K562 (cell line): ENCODE measurements around the gene HIVEP2. TPM values are rescaled to one million over a fixed set of nuclear protein-coding genes. Genes with fewer than 3 reads are reported as not detected.

Source experiments
- ATAC-seq: fragments of 200-7000 bp; cut with Tn5 transposase; 3 replicates; pipeline ENCODE4 v1.9.1; 2020; ENCODE audit warnings: moderate library complexity
- BruUV-seq: library from RNA; stranded (reverse); fragments of 400-500 nt; replicated peaks from 2 replicates; lab custom pipeline; 2021; lab: Mats Ljungman, UMichigan
- CTCF ChIA-PET: fragments of 300-600 bp; formaldehyde crosslinking; extraction: SDS; loops from one replicate; lab custom pipeline; 2021; ENCODE audit warnings: low intra/inter-chr PET ratio; lab: Yijun Ruan, JAX
- POLR2A ChIA-PET: fragments of 300-600, 350-650 bp; sonication (Branson Sonifier 250); formaldehyde crosslinking; extraction: SDS; loops from one replicate; lab custom pipeline; 2021; ENCODE audit warnings: antibody characterized with exemption, inconsistent platforms; lab: Yijun Ruan, JAX
- DNase-seq, 4 experiments: peaks; one replicate each; pipeline versions ENCODE4 v3.0.0 to v3.0.0-alpha.2; 2011 to 2018; ENCODE audit warnings: low spot score in 3 of 4, mixed read lengths in 3 of 4; ENCODE audit errors: extremely low read depth in 1 of 4
- FAIRE-seq: peaks from 2 replicates; lab custom pipeline; 2011; peaks lifted over from hg19 to GRCh38; lab: Jason Lieb, UNC
- H2AFZ ChIP-seq: 2 replicates; pipeline ENCODE4 v1.6.0; 2011; ENCODE audit warnings: low read depth, low read length, control low read depth, inconsistent platforms
- H3K27ac ChIP-seq: fragments of 200-600 bp; 3 replicates; pipeline ENCODE4 v1.8.0; 2011; ENCODE audit warnings: low read depth, mild to moderate bottlenecking, control low read depth, inconsistent platforms, low read length, moderate library complexity, mixed read lengths; ENCODE audit errors: extremely low read depth
- H3K27me3 ChIP-seq, 2 experiments: fragments of 300-600 bp in 1 of 2; 2 replicates in 1 of 2; 3 replicates in 1 of 2; pipeline versions ENCODE4 v1.6.0 to v1.8.0; 2011; ENCODE audit warnings: inconsistent platforms in 2 of 2, low read length in 2 of 2, mild to moderate bottlenecking in 1 of 2, mixed read lengths in 1 of 2, moderate library complexity in 1 of 2; ENCODE audit not compliant: control insufficient read depth in 2 of 2, insufficient read depth in 2 of 2
- H3K36me3 ChIP-seq: fragments of 300-600 bp; 3 replicates; pipeline ENCODE4 v1.8.0; 2011; ENCODE audit warnings: mild to moderate bottlenecking, low read length, inconsistent platforms; ENCODE audit not compliant: control insufficient read depth, insufficient read depth
- H3K4me1 ChIP-seq, 2 experiments: fragments of 200-600 bp in 1 of 2; replicated peaks in 1 of 2; 2 replicates in 1 of 2; 3 replicates in 1 of 2; pipeline versions ENCODE4 v1.5.1 to v1.8.0; 2011; ENCODE audit warnings: inconsistent platforms in 2 of 2, low read length in 2 of 2, mild to moderate bottlenecking in 1 of 2, mixed read lengths in 1 of 2, moderate library complexity in 1 of 2; ENCODE audit not compliant: control insufficient read depth in 2 of 2, insufficient read depth in 2 of 2
- H3K4me2 ChIP-seq: 2 replicates; pipeline ENCODE4 v1.6.1; 2011; ENCODE audit warnings: low read length, control low read depth, inconsistent platforms, mixed read lengths; ENCODE audit not compliant: insufficient read depth
- H3K4me3 ChIP-seq: fragments of 200-600 bp; sonication (generic), shearing (Covaris generic); 2 replicates; pipeline ENCODE4 v1.5.1; 2016; ENCODE audit warnings: control low read depth, inconsistent platforms
- H3K79me2 ChIP-seq: fragments of 200-600 bp; 3 replicates; pipeline ENCODE4 v1.8.0; 2011; ENCODE audit warnings: low read length, inconsistent platforms; ENCODE audit not compliant: control insufficient read depth, insufficient read depth
- H3K9ac ChIP-seq, 2 experiments: 2 replicates each; pipeline versions ENCODE4 v1.6.0 to v1.6.1; 2011; ENCODE audit warnings: low read depth in 2 of 2, low read length in 2 of 2, control low read depth in 1 of 2, inconsistent platforms in 1 of 2, mild to moderate bottlenecking in 1 of 2, mixed read lengths in 1 of 2; ENCODE audit not compliant: insufficient read depth in 1 of 2
- H3K9me1 ChIP-seq: one replicate; pipeline ENCODE4 v1.6.0; 2011; ENCODE audit warnings: inconsistent platforms, mild to moderate bottlenecking, low read length, moderate library complexity; ENCODE audit not compliant: control insufficient read depth, insufficient read depth
- H3K9me3 ChIP-seq: replicated peaks from 2 replicates; pipeline ENCODE4 v1.5.1; 2011; ENCODE audit warnings: low read depth, low read length, inconsistent platforms; ENCODE audit not compliant: control insufficient read depth, insufficient read depth
- H4K20me1 ChIP-seq: replicated peaks from 2 replicates; pipeline ENCODE4 v1.6.1; 2011; ENCODE audit warnings: low read length, inconsistent platforms, mixed read lengths; ENCODE audit not compliant: control insufficient read depth, insufficient read depth
- CBX8 ChIP-seq: fragments of 200-600 bp; sonication (generic); IDR thresholded peaks from 2 replicates; pipeline ENCODE4 v1.6.1; 2012; ENCODE audit warnings: borderline replicate concordance, mixed run types, low read depth, mild to moderate bottlenecking, moderate library complexity, mixed read lengths, low read length, control low read depth, inconsistent platforms; ENCODE audit not compliant: poor library complexity, severe bottlenecking; ENCODE audit errors: extremely low read depth
- ETS1 ChIP-seq: conservative IDR thresholded peaks from 2 replicates; pipeline ENCODE4 v1.6.1; 2011; ENCODE audit warnings: low read depth, mild to moderate bottlenecking, low read length; ENCODE audit not compliant: control insufficient read depth
- ETV6 ChIP-seq, 3 experiments: fragments of 150-350 bp in 1 of 3; sonication (generic) in 1 of 3; formaldehyde crosslinking in 1 of 3; IDR thresholded peaks; 2 replicates each; pipeline versions ENCODE4 v1.6.1 to v1.8.0; 2014 to 2022; ENCODE audit warnings: borderline replicate concordance in 2 of 3, low read depth in 2 of 3, antibody characterized with exemption in 1 of 3, low read length in 1 of 3, mild to moderate bottlenecking in 1 of 3, missing genetic modification reagents in 1 of 3
- FOXM1 ChIP-seq, 2 experiments: fragments of 450-650 bp in 1 of 2; sonication (generic) in 1 of 2; formaldehyde crosslinking in 1 of 2; IDR thresholded peaks; 2 replicates each; pipeline versions ENCODE4 v1.6.1 to v1.9.0; 2017 to 2022; ENCODE audit warnings: low read depth in 2 of 2, mild to moderate bottlenecking in 2 of 2, missing genetic modification reagents in 1 of 2, moderate library complexity in 1 of 2
- ZNF165 ChIP-seq: fragments of 250-450 bp; sonication (Bioruptor Pico); IDR thresholded peaks from 2 replicates; pipeline ENCODE4 v1.4.0; 2020; ENCODE audit warnings: borderline replicate concordance
- ZNF57 ChIP-seq: fragments of 450-650 bp; formaldehyde crosslinking; IDR thresholded peaks from 2 replicates; pipeline ENCODE4 v1.4.0; 2020; ENCODE audit warnings: mild to moderate bottlenecking, moderate library complexity
- ZNF655 ChIP-seq: fragments of 250-450 bp; sonication (Bioruptor Pico); IDR thresholded peaks from 2 replicates; pipeline ENCODE4 v1.5.0; 2021
- WGBS: fragments of 100-300 bp; shearing (Covaris generic); methylation state at CpG from one replicate; pipeline ENCODE4 v1.1.6; 2016; ENCODE audit warnings: low coverage, mixed read lengths; ENCODE audit not compliant: insufficient coverage; ENCODE audit errors: missing lambda C conversion rate; 5-methylcytosine and 5-hydroxymethylcytosine counted together
- in situ Hi-C: fragments of 300-500 bp; cut with MboI; formaldehyde crosslinking; loops from 4 replicates; pipeline ENCODE4 v1.15.0; 2018; ENCODE audit warnings: inconsistent platforms, mixed read lengths
- intact Hi-C: fragments of 100-400 bp; cut with micrococcal nuclease; formaldehyde crosslinking; loops from 2 replicates; pipeline ENCODE4 v1.14.2; 2022
- polyA plus RNA-seq, 8 experiments: library from polyadenylated mRNA; depleted of rRNA in 4 of 8; stranded (reverse) in 5 of 8; unstranded in 3 of 8; fragments of >200 nt; fragmentation: Nextera tagmentation in 2 of 8; fragmentation: Illumina TruSeq in 1 of 8; extraction: Ambion mirVana in 2 of 8; extraction: Trizol in 1 of 8; gene quantifications; 2 replicates each; pipeline versions ENCODE4 v1.2.1 to v1.2.3, GENCODE V29; 2011 to 2014; ENCODE audit warnings: inconsistent platforms in 1 of 8, missing spikeins in 1 of 8
- total RNA-seq, 7 experiments: library from RNA; depleted of rRNA in 6 of 7; stranded (reverse); fragments of >200 nt in 6 of 7; fragmentation: Illumina TruSeq in 2 of 7; extraction: Trizol in 2 of 7; gene quantifications; 2 replicates each; pipeline versions ENCODE4 v1.2.1 to v1.2.3, GENCODE V29; 2011 to 2021; ENCODE audit warnings: low replicate concordance in 1 of 7
- TF ChIP-seq, protein P1 (sequence below): IDR thresholded peaks from 2 replicates; pipeline ENCODE4 v1.6.1; 2011; ENCODE audit warnings: borderline replicate concordance, low read depth, mild to moderate bottlenecking, moderate library complexity, low read length; ENCODE audit not compliant: insufficient read depth, poor library complexity, severe bottlenecking

HIVEP2 gene
- total and polyA plus RNA-seq, 9 of the 15 experiments (the other 6 are each of a cell fraction or from before 2014, with no cell fraction given), result under 0.01 to 1.2 (median 0.31) TPM

- CTCF ChIA-PET, result no interaction called here
- Histone ChIP-seq H4K20me1 (no peaks in the 10 kb centered on the region), H3K9me1 (no peaks in the 10 kb centered on the region), H3K79me2 (no peaks in the 10 kb centered on the region)
- intact Hi-C loops, result loop anchor here (10.0 kb wide), 1 partner anchor 202 kb away; no protein-coding TSS in a partner anchor
- ATAC-seq, result no peak
- TF ChIP-seq ZNF655 (CRISPR knock-in tag), result no peak
- TF ChIP-seq ZNF165, result no peak
- TF ChIP-seq, protein P1, sequence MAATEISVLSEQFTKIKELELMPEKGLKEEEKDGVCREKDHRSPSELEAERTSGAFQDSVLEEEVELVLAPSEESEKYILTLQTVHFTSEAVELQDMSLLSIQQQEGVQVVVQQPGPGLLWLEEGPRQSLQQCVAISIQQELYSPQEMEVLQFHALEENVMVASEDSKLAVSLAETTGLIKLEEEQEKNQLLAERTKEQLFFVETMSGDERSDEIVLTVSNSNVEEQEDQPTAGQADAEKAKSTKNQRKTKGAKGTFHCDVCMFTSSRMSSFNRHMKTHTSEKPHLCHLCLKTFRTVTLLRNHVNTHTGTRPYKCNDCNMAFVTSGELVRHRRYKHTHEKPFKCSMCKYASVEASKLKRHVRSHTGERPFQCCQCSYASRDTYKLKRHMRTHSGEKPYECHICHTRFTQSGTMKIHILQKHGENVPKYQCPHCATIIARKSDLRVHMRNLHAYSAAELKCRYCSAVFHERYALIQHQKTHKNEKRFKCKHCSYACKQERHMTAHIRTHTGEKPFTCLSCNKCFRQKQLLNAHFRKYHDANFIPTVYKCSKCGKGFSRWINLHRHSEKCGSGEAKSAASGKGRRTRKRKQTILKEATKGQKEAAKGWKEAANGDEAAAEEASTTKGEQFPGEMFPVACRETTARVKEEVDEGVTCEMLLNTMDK, result no peak
- no peak for TF ChIP-seq CBX8
- no peak for TF ChIP-seq ETV6 (IDR thresholded peaks at IDR 0.05; ENCODE audit: borderline replicate concordance in 1 of 2, low read depth in 2 of 2, low read length in 1 of 2)
- TF ChIP-seq ETV6 (CRISPR knock-in tag; IDR thresholded peaks at IDR 0.05; ENCODE audit: borderline replicate concordance), result no peak
- TF ChIP-seq ZNF57 (CRISPR knock-in tag), result no peak
- TF ChIP-seq FOXM1 (IDR thresholded peaks at IDR 0.05; ENCODE audit: low read depth), result no peak
- no peak for TF ChIP-seq FOXM1 (CRISPR knock-in tag; IDR thresholded peaks at IDR 0.05; ENCODE audit: low read depth)
- no peak for TF ChIP-seq ETS1
- TF ChIP-seq, all 486 proteins: peak for 0
- WGBS, result 0% methylated on average over 1 of the region's 1 CpG
- DNase-seq (no peak), FAIRE-seq (no peak)
- Histone ChIP-seq H3K9ac (no peak overlapping the region), H3K36me3 (no peaks in the 10 kb centered on the region), H3K4me1 (no peaks in the 10 kb centered on the region), H3K4me2 (no peak overlapping the region), H2AFZ (no peak overlapping the region), H3K9me3 (no peaks in the 10 kb centered on the region), H3K27me3 (no peaks in the 10 kb centered on the region), H3K4me3 (no peak overlapping the region), H3K27ac (no peak overlapping the region)
- no TSS peak for BruUV-seq
- POLR2A ChIA-PET, result interaction anchor here (0.5 to 0.6 kb wide), 2 partner anchors 38 to 212 kb away, joined by 3 read pairs; no protein-coding TSS in a partner anchor
- in situ Hi-C loops, result no loop called here
These were observed 122.6 kb downstream of the HIVEP2 start for GRCh38 chr6:142822383-142822782.
